HepG2 (cell line): ENCODE measurements around the gene ATP6V0D1. TPM values are rescaled to one million over a fixed set of nuclear protein-coding genes. Genes with fewer than 3 reads are reported as not detected.
A peak's percentile ranks its signal among the peaks of the same experiment; 100 is the strongest.

Experiments
- ARNTL ChIP-seq: sonication (generic); formaldehyde crosslinking; IDR thresholded peaks from 2 replicates; pipeline ENCODE4 v1.4.0; 2020; ENCODE audit warnings: mild to moderate bottlenecking, missing genetic modification reagents
- CCDC6 ChIP-seq: sonication (generic); formaldehyde crosslinking; IDR thresholded peaks from 2 replicates; pipeline ENCODE4 v1.8.1; 2022; ENCODE audit warnings: mild to moderate bottlenecking, missing genetic modification reagents, moderate library complexity
- CENPBD1 ChIP-seq: sonication (generic); formaldehyde crosslinking; IDR thresholded peaks from 2 replicates; pipeline ENCODE4 v1.8.0; 2022; ENCODE audit warnings: missing genetic modification reagents, low read depth, mild to moderate bottlenecking, borderline replicate concordance
- HBP1 ChIP-seq: IDR thresholded peaks from 2 replicates; pipeline ENCODE4 v1.6.1; 2016; ENCODE audit warnings: low read depth, control low read depth
- HMGA1 ChIP-seq: sonication (generic); formaldehyde crosslinking; conservative IDR thresholded peaks from 2 replicates; pipeline ENCODE4 v1.4.0; 2020; ENCODE audit warnings: missing genetic modification reagents
- HMGXB4 ChIP-seq, 2 experiments: sonication (generic) in 1 of 2; formaldehyde crosslinking in 1 of 2; IDR thresholded peaks; 2 replicates each; pipeline versions ENCODE4 v1.4.0 to v1.6.1; 2018 to 2020; ENCODE audit warnings: missing genetic modification reagents in 2 of 2, borderline replicate concordance in 1 of 2, low read depth in 1 of 2, mild to moderate bottlenecking in 1 of 2, missing biosample characterization in 1 of 2
- HOXA5 ChIP-seq: sonication (generic); formaldehyde crosslinking; IDR thresholded peaks from 2 replicates; pipeline ENCODE4 v1.4.0; 2020; ENCODE audit warnings: missing genetic modification reagents
- IRX3 ChIP-seq: sonication (generic); formaldehyde crosslinking; IDR thresholded peaks from 2 replicates; pipeline ENCODE4 v1.8.1; 2023; ENCODE audit warnings: mild to moderate bottlenecking, low read depth, missing genetic modification reagents, borderline replicate concordance
- KLF12 ChIP-seq: sonication (generic); formaldehyde crosslinking; IDR thresholded peaks from 2 replicates; pipeline ENCODE4 v1.4.0; 2020; ENCODE audit warnings: missing genetic modification reagents, borderline replicate concordance
- KLF6 ChIP-seq: IDR thresholded peaks from 2 replicates; pipeline ENCODE4 v1.8.0; 2016; ENCODE audit warnings: missing biosample characterization, missing genetic modification reagents
- NFKB2 ChIP-seq: sonication (generic); formaldehyde crosslinking; IDR thresholded peaks from 2 replicates; pipeline ENCODE4 v1.4.0; 2020; ENCODE audit warnings: missing genetic modification reagents, borderline replicate concordance
- PBX3 ChIP-seq: sonication (generic); formaldehyde crosslinking; IDR thresholded peaks from 2 replicates; pipeline ENCODE4 v1.8.1; 2023; ENCODE audit warnings: missing genetic modification reagents, inconsistent platforms, borderline replicate concordance
- PPARG ChIP-seq: conservative IDR thresholded peaks from 2 replicates; pipeline ENCODE4 v1.6.1; 2016; ENCODE audit warnings: missing biosample characterization, missing genetic modification reagents
- SMARCC2 ChIP-seq: fragments of 450-650 bp; IDR thresholded peaks from 2 replicates; pipeline ENCODE4 v1.6.1; 2017; ENCODE audit warnings: antibody characterized with exemption, mild to moderate bottlenecking
- TSC22D2 ChIP-seq: sonication (generic); formaldehyde crosslinking; IDR thresholded peaks from 2 replicates; pipeline ENCODE4 v1.5.1; 2020; ENCODE audit warnings: missing genetic modification reagents, mild to moderate bottlenecking, borderline replicate concordance
- YY1 ChIP-seq: IDR thresholded peaks from 2 replicates; pipeline ENCODE4 v1.6.1; 2011; ENCODE audit warnings: low read length, low read depth, moderate library complexity, mild to moderate bottlenecking; ENCODE audit not compliant: insufficient read depth, insufficient replicate concordance
- ZBTB44 ChIP-seq: sonication (generic); formaldehyde crosslinking; IDR thresholded peaks from 2 replicates; pipeline ENCODE4 v1.4.0; 2020; ENCODE audit warnings: missing genetic modification reagents
- ZNF121 ChIP-seq: sonication (generic); formaldehyde crosslinking; IDR thresholded peaks from 2 replicates; pipeline ENCODE4 v1.5.0; 2020; ENCODE audit warnings: mild to moderate bottlenecking, missing genetic modification reagents
- ZNF230 ChIP-seq: sonication (generic); formaldehyde crosslinking; IDR thresholded peaks from 2 replicates; pipeline ENCODE4 v1.4.0; 2020; ENCODE audit warnings: mild to moderate bottlenecking, missing genetic modification reagents
- ZNF44 ChIP-seq: sonication (generic); formaldehyde crosslinking; IDR thresholded peaks from 2 replicates; pipeline ENCODE4 v1.5.1; 2020; ENCODE audit warnings: mild to moderate bottlenecking, missing genetic modification reagents
- ZNF598 ChIP-seq: sonication (generic); formaldehyde crosslinking; IDR thresholded peaks from 2 replicates; pipeline ENCODE4 v1.5.1; 2020; ENCODE audit warnings: mild to moderate bottlenecking, missing genetic modification reagents, borderline replicate concordance
- polyA plus RNA-seq, 8 experiments: library from polyadenylated mRNA; depleted of rRNA in 3 of 8; stranded (reverse) in 7 of 8; unstranded in 1 of 8; fragments of >200 nt; fragmentation: Illumina TruSeq in 4 of 8; extraction: Trizol in 4 of 8; gene quantifications; 2 replicates each; pipeline versions ENCODE4 v1.2.1 to v1.2.3, GENCODE V29; 2011 to 2016; ENCODE audit warnings: low read depth in 4 of 8, missing spikeins in 1 of 8, mixed read lengths in 1 of 8; ENCODE audit not compliant: insufficient read depth in 1 of 8
- total RNA-seq, 5 experiments: library from RNA; depleted of rRNA; stranded (reverse); fragments of >200 nt; fragmentation: Illumina TruSeq; extraction: Trizol; gene quantifications; 2 replicates each; pipeline ENCODE4 v1.2.3, GENCODE V29; 2016; ENCODE audit warnings: low read depth in 1 of 5

ATP6V0D1 gene
- total and polyA plus RNA-seq, 2 of the 13 experiments (the other 11 are each of a cell fraction or from before 2014, with no cell fraction given): 51.1 to 61.3 TPM

- TF ChIP-seq HBP1 (CRISPR knock-in tag) (no peak), IRX3 (no peak), CCDC6 (CRISPR knock-in tag) (peak; percentile 22; the same call in 1 of the 2 replicates), ZNF121 (CRISPR knock-in tag) (0 out of 2 replicates have a peak, but pooled peaks have one; percentile 4), YY1 (peak; percentile 81), ARNTL (CRISPR knock-in tag) (no peak), PPARG (CRISPR knock-in tag) (no peak), CENPBD1 (CRISPR knock-in tag) (0 out of 2 replicates have a peak, but pooled peaks have one; percentile 11), NFKB2 (peak; percentile 80; the same call in 1 of the 2 replicates), ZBTB44 (CRISPR knock-in tag) (no peak), HMGA1 (CRISPR knock-in tag) (no peak), ZNF44 (CRISPR knock-in tag) (0 out of 2 replicates have a peak, but pooled peaks have one; percentile 52), ZNF598 (CRISPR knock-in tag) (no peak; the same call in 1 of the 2 replicates), PBX3 (CRISPR knock-in tag) (no peak), KLF12 (CRISPR knock-in tag) (no peak), KLF6 (CRISPR knock-in tag) (0 out of 2 replicates have a peak, but pooled peaks have one; percentile 4), HMGXB4 (CRISPR knock-in tag; IDR thresholded peaks at IDR 0.05; ENCODE audit: borderline replicate concordance in 1 of 2, low read depth in 1 of 2) (no peak; a peak in 1 of 4 replicates), SMARCC2 (no peak), ZNF230 (0 out of 2 replicates have a peak, but pooled peaks have one; percentile 22), TSC22D2 (CRISPR knock-in tag) (0 out of 2 replicates have a peak, but pooled peaks have one; percentile 34), HOXA5 (CRISPR knock-in tag) (no peak; the same call in 1 of the 2 replicates)
Measured at GRCh38 chr16:67430977-67431774, 49.8 kb downstream of the ATP6V0D1 start, which contains the start of gene HSD11B2 (continued).
